ENCODE results near the gene ARHGAP24.

GRCh38 chr4:85642356-85643100, 167.6 kb downstream of the ARHGAP24 start:
- TF ChIP-seq POLR2A (IDR thresholded peaks at IDR 0.05; ENCODE audit: low read depth, low read length) = no peak
- no peak for TF ChIP-seq MYB (IDR thresholded peaks at IDR 0.05; ENCODE audit: borderline replicate concordance, low read depth, low read length)
- no peak for TF ChIP-seq TAF1 (IDR thresholded peaks at IDR 0.05; ENCODE audit: borderline replicate concordance, low read depth, low read length)
